Mucosa of descending colon (tissue), 3 donors: Measurements from ENCODE around the gene MEIOC. TPM values are rescaled to one million over a fixed set of nuclear protein-coding genes. Genes with fewer than 3 reads are reported as not detected.
"Not testable (repeated sequence)": the region's sequence is repeated elsewhere in the genome, so short reads cannot be mapped to it uniquely, and the experiment has no call there.

Experiments used
- ATAC-seq: fragments of 200-7000 bp; cut with Tn5 transposase; one replicate; pipeline ENCODE4 v1.9.1; 2020; ENCODE audit warnings: mild to moderate bottlenecking, moderate library complexity
- DNase-seq, 3 donors: peaks; one replicate each; pipeline ENCODE4 v3.0.0-alpha.2; 2020
- H3K36me3 ChIP-seq: fragments of 200-600 bp; one replicate; pipeline ENCODE4 v1.8.0; 2021; ENCODE audit warnings: low read depth, mild to moderate bottlenecking
- H3K4me1 ChIP-seq: fragments of 200-600 bp; one replicate; pipeline ENCODE4 v1.8.0; 2021; ENCODE audit warnings: low read depth, mild to moderate bottlenecking
- H3K4me3 ChIP-seq: fragments of 200-600 bp; one replicate; pipeline ENCODE4 v1.8.0; 2021; ENCODE audit warnings: mild to moderate bottlenecking
- H3K9me3 ChIP-seq: fragments of 200-600 bp; one replicate; pipeline ENCODE4 v1.8.0; 2021; ENCODE audit warnings: mild to moderate bottlenecking
- CTCF ChIP-seq: fragments of 200-600 bp; IDR thresholded peaks from one replicate; pipeline ENCODE4 v1.8.0; 2022; ENCODE audit warnings: antibody characterized with exemption, mild to moderate bottlenecking
- intact Hi-C, 2 donors: fragments of 100-400 bp; cut with DNase I in 1 of 2; cut with micrococcal nuclease in 1 of 2; formaldehyde crosslinking; loops; one replicate each; pipeline versions ENCODE4 v1.11.0 to v1.11.1; 2022; cut with DNase I, micrococcal nuclease
- total RNA-seq, 3 donors: library from RNA; stranded (reverse); fragmentation: NEBNext Ultra II Directional in 2 of 3; extraction: Animal tissue kit (Norgen Biotek cat#: 25700) in 2 of 3; gene quantifications; one replicate each; pipeline versions ENCODE4 v1.2.1 to v1.2.4, GENCODE V29; 2021 to 2023
- donor health status: DM: no; HTN: no; CAD: no; lungs with moderate emphysema.
- donor health status: DM: no; HTN: no; CAD: no.
- donor health status: DM: no; HTN: yes; CAD: no.

MEIOC gene
- total RNA-seq, 3 donors from 2014 or later = 0.16 TPM; not detected in 2

GRCh38 chr17:44628243-44629188, 27.8 kb upstream of the MEIOC start:
- Histone ChIP-seq H3K9me3 (no peaks in the 10 kb centered on the region), H3K4me1 (no peaks in the 10 kb centered on the region), H3K4me3 (no peak overlapping the region), H3K36me3 (no peaks in the 10 kb centered on the region)
- intact Hi-C loops = no loop called here
- peak in 2 of 3 donors; percentile 5 to 54 for DNase-seq
- no peak for TF ChIP-seq CTCF
- peak; percentile 46 for ATAC-seq

GRCh38 chr17:44629314-44629713, 27.0 kb upstream of the MEIOC start:
- no peaks in the 10 kb centered on the region for H3K4me1 ChIP-seq
- no peaks in the 10 kb centered on the region for H3K9me3 ChIP-seq
- H3K36me3 ChIP-seq = no peaks in the 10 kb centered on the region
- no peak for TF ChIP-seq CTCF
- DNase-seq (no peak), ATAC-seq (no peak)
- intact Hi-C loops = no loop called here
- H3K4me3 ChIP-seq = no peak overlapping the region

- Histone ChIP-seq H3K4me1 (no peaks in the 10 kb centered on the region), H3K9me3 (no peaks in the 10 kb centered on the region), H3K36me3 (no peaks in the 10 kb centered on the region), H3K4me3 (no peak overlapping the region)
- DNase-seq (no peak), ATAC-seq (no peak)
- intact Hi-C loops = no loop called here
- TF ChIP-seq CTCF = no peak
Observed at GRCh38 chr17:44630703-44631102, 25.6 kb upstream of the MEIOC start.

GRCh38 chr17:44633998-44634397, 22.3 kb upstream of the MEIOC start:
- Histone ChIP-seq H3K9me3 (no peaks in the 10 kb centered on the region), H3K4me1 (no peaks in the 10 kb centered on the region), H3K36me3 (no peaks in the 10 kb centered on the region), H3K4me3 (no peak overlapping the region)
- no peak for DNase-seq
- ATAC-seq = no peak
- intact Hi-C loops = no loop called here
- TF ChIP-seq CTCF = no peak

GRCh38 chr17:44634401-44634800, 21.9 kb upstream of the MEIOC start:
- H3K9me3 ChIP-seq, H3K36me3 ChIP-seq, ATAC-seq, H3K4me1 ChIP-seq, DNase-seq, H3K4me3 ChIP-seq, intact Hi-C loops: not testable (repeated sequence)

- Histone ChIP-seq H3K9me3 (no peaks in the 10 kb centered on the region), H3K36me3 (no peaks in the 10 kb centered on the region), H3K4me1 (no peaks in the 10 kb centered on the region), H3K4me3 (no peak overlapping the region)
- DNase-seq = no peak
- intact Hi-C loops = loop anchor here in 1 of 2 donors (5.0 kb wide), 1 partner anchor 104 kb away; no protein-coding TSS in a partner anchor
- no peak for TF ChIP-seq CTCF
- no peak for ATAC-seq
Observed at GRCh38 chr17:44636562-44636961, 19.7 kb upstream of the MEIOC start.
